Measurements from ENCODE around the gene MAML3. TPM values are rescaled to one million over a fixed set of nuclear protein-coding genes. Genes with fewer than 3 reads are reported as not detected.

Gene MAML3
- total and polyA plus RNA-seq, 2 experiments from 2014 or later: 1.7 to 6.5 TPM

DNA sequence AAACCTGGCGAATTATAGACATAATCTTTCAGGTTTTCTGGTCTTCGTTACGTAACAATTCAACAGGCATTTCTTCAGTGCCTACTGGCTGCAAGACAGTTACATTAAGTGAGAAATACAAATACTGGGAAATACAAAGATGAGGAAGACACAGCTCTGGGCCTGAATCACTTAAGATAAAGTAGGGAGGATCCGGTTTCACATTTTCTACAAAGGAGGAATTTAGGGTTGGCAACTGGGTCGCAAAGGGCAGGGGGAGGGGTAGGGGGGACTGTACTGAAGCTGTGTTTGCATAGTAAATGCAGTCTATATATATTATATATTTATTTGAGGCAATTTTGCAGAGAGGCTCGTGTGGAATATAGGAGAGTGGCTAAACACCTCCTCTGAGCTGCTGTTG, 107.4 kb downstream of the MAML3 start:
- Mint-ChIP-seq H3K4me1 (peaks cover 57% of the 10 kb centered on the region), H3K4me3 (peak overlapping the region; percentile 51), H3K27ac (no peak overlapping the region; the same call in 1 of the 2 replicates), H3K27me3 (ENCODE audit: insufficient read depth, low read depth, poor library complexity) (peaks cover 8% of the 10 kb centered on the region), H3K9me3 (no peaks in the 10 kb centered on the region), H3K36me3 (ENCODE audit: low read depth) (no peaks in the 10 kb centered on the region)
- Histone ChIP-seq H3F3A (replicated peaks; ENCODE audit: low read depth) (no peaks in the 10 kb centered on the region), H3K27ac (ENCODE audit: low read depth) (peak overlapping the region; percentile 79), H3K79me2 (replicated peaks; ENCODE audit: insufficient read depth) (no peaks in the 10 kb centered on the region), H4K20me1 (replicated peaks; ENCODE audit: insufficient read depth) (no peaks in the 10 kb centered on the region), H3K4me2 (peak overlapping the region; percentile 52), H3K9me2 (ENCODE audit: insufficient read depth) (no peaks in the 10 kb centered on the region), H3K36me3 (ENCODE audit: insufficient read depth) (no peaks in the 10 kb centered on the region), H3K4me1 (ENCODE audit: insufficient read depth) (peaks cover 41% of the 10 kb centered on the region), H2AFZ (no peak overlapping the region), H3K27me3 (ENCODE audit: insufficient read depth) (no peaks in the 10 kb centered on the region), H3K4me3 (peak overlapping the region; percentile 43)
- no peak for TF ChIP-seq ZNF331 (CRISPR knock-in tag; IDR thresholded peaks at IDR 0.05; ENCODE audit: low read depth)
- TF ChIP-seq, protein P1, sequence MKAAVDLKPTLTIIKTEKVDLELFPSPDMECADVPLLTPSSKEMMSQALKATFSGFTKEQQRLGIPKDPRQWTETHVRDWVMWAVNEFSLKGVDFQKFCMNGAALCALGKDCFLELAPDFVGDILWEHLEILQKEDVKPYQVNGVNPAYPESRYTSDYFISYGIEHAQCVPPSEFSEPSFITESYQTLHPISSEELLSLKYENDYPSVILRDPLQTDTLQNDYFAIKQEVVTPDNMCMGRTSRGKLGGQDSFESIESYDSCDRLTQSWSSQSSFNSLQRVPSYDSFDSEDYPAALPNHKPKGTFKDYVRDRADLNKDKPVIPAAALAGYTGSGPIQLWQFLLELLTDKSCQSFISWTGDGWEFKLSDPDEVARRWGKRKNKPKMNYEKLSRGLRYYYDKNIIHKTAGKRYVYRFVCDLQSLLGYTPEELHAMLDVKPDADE (IDR thresholded peaks at IDR 0.05): no peak
- no peak for TF ChIP-seq JUNB (IDR thresholded peaks at IDR 0.05; ENCODE audit: unreplicated experiment)
- TF ChIP-seq, protein P2, sequence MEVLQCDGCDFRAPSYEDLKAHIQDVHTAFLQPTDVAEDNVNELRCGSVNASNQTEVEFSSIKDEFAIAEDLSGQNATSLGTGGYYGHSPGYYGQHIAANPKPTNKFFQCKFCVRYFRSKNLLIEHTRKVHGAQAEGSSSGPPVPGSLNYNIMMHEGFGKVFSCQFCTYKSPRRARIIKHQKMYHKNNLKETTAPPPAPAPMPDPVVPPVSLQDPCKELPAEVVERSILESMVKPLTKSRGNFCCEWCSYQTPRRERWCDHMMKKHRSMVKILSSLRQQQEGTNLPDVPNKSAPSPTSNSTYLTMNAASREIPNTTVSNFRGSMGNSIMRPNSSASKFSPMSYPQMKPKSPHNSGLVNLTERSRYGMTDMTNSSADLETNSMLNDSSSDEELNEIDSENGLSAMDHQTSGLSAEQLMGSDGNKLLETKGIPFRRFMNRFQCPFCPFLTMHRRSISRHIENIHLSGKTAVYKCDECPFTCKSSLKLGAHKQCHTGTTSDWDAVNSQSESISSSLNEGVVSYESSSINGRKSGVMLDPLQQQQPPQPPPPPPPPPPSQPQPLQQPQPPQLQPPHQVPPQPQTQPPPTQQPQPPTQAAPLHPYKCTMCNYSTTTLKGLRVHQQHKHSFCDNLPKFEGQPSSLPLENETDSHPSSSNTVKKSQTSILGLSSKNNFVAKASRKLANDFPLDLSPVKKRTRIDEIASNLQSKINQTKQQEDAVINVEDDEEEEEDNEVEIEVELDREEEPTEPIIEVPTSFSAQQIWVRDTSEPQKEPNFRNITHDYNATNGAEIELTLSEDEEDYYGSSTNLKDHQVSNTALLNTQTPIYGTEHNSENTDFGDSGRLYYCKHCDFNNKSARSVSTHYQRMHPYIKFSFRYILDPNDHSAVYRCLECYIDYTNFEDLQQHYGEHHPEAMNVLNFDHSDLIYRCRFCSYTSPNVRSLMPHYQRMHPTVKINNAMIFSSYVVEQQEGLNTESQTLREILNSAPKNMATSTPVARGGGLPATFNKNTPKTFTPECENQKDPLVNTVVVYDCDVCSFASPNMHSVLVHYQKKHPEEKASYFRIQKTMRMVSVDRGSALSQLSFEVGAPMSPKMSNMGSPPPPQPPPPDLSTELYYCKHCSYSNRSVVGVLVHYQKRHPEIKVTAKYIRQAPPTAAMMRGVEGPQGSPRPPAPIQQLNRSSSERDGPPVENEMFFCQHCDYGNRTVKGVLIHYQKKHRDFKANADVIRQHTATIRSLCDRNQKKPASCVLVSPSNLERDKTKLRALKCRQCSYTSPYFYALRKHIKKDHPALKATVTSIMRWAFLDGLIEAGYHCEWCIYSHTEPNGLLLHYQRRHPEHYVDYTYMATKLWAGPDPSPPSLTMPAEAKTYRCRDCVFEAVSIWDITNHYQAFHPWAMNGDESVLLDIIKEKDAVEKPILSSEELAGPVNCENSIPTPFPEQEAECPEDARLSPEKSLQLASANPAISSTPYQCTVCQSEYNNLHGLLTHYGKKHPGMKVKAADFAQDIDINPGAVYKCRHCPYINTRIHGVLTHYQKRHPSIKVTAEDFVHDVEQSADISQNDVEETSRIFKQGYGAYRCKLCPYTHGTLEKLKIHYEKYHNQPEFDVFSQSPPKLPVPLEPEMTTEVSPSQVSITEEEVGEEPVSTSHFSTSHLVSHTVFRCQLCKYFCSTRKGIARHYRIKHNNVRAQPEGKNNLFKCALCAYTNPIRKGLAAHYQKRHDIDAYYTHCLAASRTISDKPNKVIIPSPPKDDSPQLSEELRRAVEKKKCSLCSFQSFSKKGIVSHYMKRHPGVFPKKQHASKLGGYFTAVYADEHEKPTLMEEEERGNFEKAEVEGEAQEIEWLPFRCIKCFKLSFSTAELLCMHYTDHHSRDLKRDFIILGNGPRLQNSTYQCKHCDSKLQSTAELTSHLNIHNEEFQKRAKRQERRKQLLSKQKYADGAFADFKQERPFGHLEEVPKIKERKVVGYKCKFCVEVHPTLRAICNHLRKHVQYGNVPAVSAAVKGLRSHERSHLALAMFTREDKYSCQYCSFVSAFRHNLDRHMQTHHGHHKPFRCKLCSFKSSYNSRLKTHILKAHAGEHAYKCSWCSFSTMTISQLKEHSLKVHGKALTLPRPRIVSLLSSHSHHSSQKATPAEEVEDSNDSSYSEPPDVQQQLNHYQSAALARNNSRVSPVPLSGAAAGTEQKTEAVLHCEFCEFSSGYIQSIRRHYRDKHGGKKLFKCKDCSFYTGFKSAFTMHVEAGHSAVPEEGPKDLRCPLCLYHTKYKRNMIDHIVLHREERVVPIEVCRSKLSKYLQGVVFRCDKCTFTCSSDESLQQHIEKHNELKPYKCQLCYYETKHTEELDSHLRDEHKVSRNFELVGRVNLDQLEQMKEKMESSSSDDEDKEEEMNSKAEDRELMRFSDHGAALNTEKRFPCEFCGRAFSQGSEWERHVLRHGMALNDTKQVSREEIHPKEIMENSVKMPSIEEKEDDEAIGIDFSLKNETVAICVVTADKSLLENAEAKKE (CRISPR knock-in tag; IDR thresholded peaks at IDR 0.05): no peak
- TF ChIP-seq STAT1 (IDR thresholded peaks at IDR 0.05; ENCODE audit: unreplicated experiment): no peak
- TF ChIP-seq ZNF114 (CRISPR knock-in tag; IDR thresholded peaks at IDR 0.05): no peak
- TF ChIP-seq NANOG (IDR thresholded peaks at IDR 0.05; ENCODE audit: borderline replicate concordance): no peak
- TF ChIP-seq, protein P3, sequence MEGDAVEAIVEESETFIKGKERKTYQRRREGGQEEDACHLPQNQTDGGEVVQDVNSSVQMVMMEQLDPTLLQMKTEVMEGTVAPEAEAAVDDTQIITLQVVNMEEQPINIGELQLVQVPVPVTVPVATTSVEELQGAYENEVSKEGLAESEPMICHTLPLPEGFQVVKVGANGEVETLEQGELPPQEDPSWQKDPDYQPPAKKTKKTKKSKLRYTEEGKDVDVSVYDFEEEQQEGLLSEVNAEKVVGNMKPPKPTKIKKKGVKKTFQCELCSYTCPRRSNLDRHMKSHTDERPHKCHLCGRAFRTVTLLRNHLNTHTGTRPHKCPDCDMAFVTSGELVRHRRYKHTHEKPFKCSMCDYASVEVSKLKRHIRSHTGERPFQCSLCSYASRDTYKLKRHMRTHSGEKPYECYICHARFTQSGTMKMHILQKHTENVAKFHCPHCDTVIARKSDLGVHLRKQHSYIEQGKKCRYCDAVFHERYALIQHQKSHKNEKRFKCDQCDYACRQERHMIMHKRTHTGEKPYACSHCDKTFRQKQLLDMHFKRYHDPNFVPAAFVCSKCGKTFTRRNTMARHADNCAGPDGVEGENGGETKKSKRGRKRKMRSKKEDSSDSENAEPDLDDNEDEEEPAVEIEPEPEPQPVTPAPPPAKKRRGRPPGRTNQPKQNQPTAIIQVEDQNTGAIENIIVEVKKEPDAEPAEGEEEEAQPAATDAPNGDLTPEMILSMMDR (conservative IDR thresholded peaks at IDR 0.05; ENCODE audit: low read depth in 2 of 2): no peak
- TF ChIP-seq EZH2 (IDR thresholded peaks at IDR 0.05; ENCODE audit: low read depth, unreplicated experiment): no peak
- TF ChIP-seq, protein P4, sequence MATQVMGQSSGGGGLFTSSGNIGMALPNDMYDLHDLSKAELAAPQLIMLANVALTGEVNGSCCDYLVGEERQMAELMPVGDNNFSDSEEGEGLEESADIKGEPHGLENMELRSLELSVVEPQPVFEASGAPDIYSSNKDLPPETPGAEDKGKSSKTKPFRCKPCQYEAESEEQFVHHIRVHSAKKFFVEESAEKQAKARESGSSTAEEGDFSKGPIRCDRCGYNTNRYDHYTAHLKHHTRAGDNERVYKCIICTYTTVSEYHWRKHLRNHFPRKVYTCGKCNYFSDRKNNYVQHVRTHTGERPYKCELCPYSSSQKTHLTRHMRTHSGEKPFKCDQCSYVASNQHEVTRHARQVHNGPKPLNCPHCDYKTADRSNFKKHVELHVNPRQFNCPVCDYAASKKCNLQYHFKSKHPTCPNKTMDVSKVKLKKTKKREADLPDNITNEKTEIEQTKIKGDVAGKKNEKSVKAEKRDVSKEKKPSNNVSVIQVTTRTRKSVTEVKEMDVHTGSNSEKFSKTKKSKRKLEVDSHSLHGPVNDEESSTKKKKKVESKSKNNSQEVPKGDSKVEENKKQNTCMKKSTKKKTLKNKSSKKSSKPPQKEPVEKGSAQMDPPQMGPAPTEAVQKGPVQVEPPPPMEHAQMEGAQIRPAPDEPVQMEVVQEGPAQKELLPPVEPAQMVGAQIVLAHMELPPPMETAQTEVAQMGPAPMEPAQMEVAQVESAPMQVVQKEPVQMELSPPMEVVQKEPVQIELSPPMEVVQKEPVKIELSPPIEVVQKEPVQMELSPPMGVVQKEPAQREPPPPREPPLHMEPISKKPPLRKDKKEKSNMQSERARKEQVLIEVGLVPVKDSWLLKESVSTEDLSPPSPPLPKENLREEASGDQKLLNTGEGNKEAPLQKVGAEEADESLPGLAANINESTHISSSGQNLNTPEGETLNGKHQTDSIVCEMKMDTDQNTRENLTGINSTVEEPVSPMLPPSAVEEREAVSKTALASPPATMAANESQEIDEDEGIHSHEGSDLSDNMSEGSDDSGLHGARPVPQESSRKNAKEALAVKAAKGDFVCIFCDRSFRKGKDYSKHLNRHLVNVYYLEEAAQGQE (IDR thresholded peaks at IDR 0.05; ENCODE audit: unreplicated experiment): no peak
- TF ChIP-seq EZH2phosphoT487 (IDR thresholded peaks at IDR 0.05; ENCODE audit: unreplicated experiment): no peak
- TF ChIP-seq CREB1 (CRISPR knock-in tag; IDR thresholded peaks at IDR 0.05; ENCODE audit: low read depth): no peak
- no peak for TF ChIP-seq POLR2AphosphoS5 (IDR thresholded peaks at IDR 0.05; ENCODE audit: low read depth)
- DNase-seq (ENCODE audit: low spot score) (peak; percentile 79), ATAC-seq (peak; percentile 37)
